AG09309 (cell line): Measurements from ENCODE around the gene RERE.

Experiments
- DNase-seq: peaks from one replicate; pipeline ENCODE4 v3.0.0-alpha.2; 2010; ENCODE audit warnings: low read depth
- H3K4me3 ChIP-seq: 2 replicates; pipeline ENCODE4 v1.5.1; 2011; ENCODE audit warnings: mild to moderate bottlenecking, low read depth, low read length, moderate library complexity; ENCODE audit not compliant: control insufficient read depth
- CTCF ChIP-seq: IDR thresholded peaks from 2 replicates; pipeline ENCODE4 v1.5.1; 2011; ENCODE audit warnings: mild to moderate bottlenecking, low read depth, low read length, inconsistent platforms; ENCODE audit not compliant: insufficient read depth, control insufficient read depth; ENCODE audit errors: missing control alignments

The RERE gene

GRCh38 chr1:8415526-8416278, 401.7 kb downstream of the RERE start:
- no peak overlapping the region for H3K4me3 ChIP-seq
- no peak for TF ChIP-seq CTCF
- no peak for DNase-seq

GRCh38 chr1:8412183-8412831, 405.1 kb downstream of the RERE start:
- peak; percentile 67 for DNase-seq
- H3K4me3 ChIP-seq: no peak overlapping the region

GRCh38 chr1:8411803-8412182, 405.6 kb downstream of the RERE start:
- no peak overlapping the region for H3K4me3 ChIP-seq
- no peak for DNase-seq
- TF ChIP-seq CTCF: no peak

More at GRCh38 chr1:8412183-8412831, 405.1 kb downstream of the RERE start:
- TF ChIP-seq CTCF: peak; percentile 16

- TF ChIP-seq CTCF: no peak
- DNase-seq: no peak
- H3K4me3 ChIP-seq: no peak overlapping the region
Observed at GRCh38 chr1:8410791-8411190, 406.6 kb downstream of the RERE start.

GRCh38 chr1:8409606-8410005, 407.8 kb downstream of the RERE start:
- DNase-seq: no peak

GRCh38 chr1:8409106-8409505, 408.3 kb downstream of the RERE start:
- no peak for DNase-seq
- no peak overlapping the region for H3K4me3 ChIP-seq

More at GRCh38 chr1:8409606-8410005, 407.8 kb downstream of the RERE start:
- TF ChIP-seq CTCF: no peak
- H3K4me3 ChIP-seq: no peak overlapping the region

More at GRCh38 chr1:8409106-8409505, 408.3 kb downstream of the RERE start:
- TF ChIP-seq CTCF: peak; percentile 61
